Globus pallidus (tissue), 1 donor: ENCODE data around the gene NPDC1.

ENCODE experiments used
- DNase-seq: peaks from one replicate; pipeline ENCODE4 v3.0.0-alpha.2; 2015; ENCODE audit warnings: low spot score

NPDC1 gene

DNA sequence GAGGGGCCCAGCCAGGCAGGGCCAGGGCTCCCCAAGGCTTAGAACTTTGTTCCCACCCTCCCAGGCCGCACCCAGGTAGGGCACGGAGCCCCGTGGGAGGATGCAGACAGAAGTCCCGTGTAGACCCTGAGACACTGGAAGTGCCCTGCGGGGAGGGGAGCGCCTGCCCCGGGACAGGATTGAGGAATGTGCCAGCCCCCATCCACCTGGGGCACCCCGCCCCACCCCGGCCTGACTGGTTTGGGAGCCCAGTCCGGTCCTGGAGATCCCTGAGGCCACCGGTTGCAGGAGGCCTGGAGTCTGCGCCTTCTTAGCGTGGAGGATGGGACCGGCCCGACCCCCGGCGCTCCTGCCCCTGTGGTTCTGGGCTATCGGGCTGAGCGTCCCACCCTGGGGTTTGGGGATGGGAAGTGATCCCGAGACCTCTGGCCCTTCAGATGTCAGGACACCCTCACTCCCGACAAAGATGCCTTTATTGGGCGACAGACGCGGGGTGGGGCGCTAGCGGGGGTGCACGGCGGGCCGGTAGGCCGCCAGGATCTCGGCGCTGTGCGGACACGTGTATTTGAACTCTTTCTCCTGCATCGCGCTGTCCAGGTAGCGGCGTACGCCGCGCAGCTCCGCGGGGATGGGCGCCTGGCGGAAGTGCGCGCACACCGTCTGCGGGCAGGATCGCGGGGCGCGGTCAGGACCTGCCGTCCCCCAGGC is 51.6 kb downstream of the NPDC1 start:
- DNase-seq: no peak

DNA sequence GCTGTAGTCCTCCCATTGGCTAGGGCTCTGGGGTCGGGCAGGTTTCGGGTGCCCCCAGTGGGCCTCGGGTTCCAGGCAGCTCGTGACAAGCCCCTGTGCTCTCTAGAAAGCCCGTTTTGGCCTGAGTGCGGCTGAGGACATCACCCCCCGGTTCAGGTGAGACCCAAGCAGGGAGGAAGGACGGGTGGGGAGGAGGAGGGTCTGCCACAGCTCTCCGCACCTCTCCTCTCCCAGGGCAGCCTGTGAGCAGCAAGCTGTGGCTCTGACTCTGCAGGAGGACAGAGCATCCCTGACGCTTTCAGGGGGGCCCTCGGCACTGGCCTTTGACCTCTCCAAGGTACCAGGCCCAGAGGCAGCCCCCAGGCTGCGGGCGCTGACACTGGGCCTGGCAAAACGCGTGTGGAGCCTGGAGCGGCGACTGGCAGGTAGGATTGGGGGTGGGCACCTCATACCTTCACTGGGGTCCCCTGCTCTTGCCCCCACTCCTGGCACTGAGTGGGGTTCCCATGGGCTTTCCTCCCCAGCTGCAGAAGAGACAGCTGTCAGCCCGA is 53.1 kb downstream of the NPDC1 start:
- DNase-seq: no peak

GRCh38 chr9:136991993-136992818 is 53.8 kb downstream of the NPDC1 start, which contains the start of gene PAXX:
Gene PAXX (plus strand): TSS chr9:136992422. CDS start chr9:136992444, 22 bp downstream.
- peak; percentile 87 for DNase-seq

- no peak for DNase-seq
Measured at GRCh38 chr9:136990242-136990911, 55.6 kb downstream of the NPDC1 start.
